Spinal cord (tissue), 10 donors: ENCODE results near the gene GTF2E1. TPM values are rescaled to one million over a fixed set of nuclear protein-coding genes. Genes with fewer than 3 reads are reported as not detected.
"Not testable (repeated sequence)": the region's sequence is repeated elsewhere in the genome, so short reads cannot be mapped to it uniquely, and the experiment has no call there.

Experiments
- DNase-seq, 6 donors: peaks; one replicate each; pipeline versions ENCODE4 v3.0.0 to v3.0.0-alpha.2; 2013 to 2015; ENCODE audit warnings: low spot score in 6 of 6, low read depth in 4 of 6
- H3K27ac ChIP-seq: one replicate; pipeline ENCODE4 v1.5.1; 2013; ENCODE audit warnings: low read depth, low read length, control low read depth
- H3K27me3 ChIP-seq: one replicate; pipeline ENCODE4 v1.6.1; 2013; ENCODE audit warnings: low read length; ENCODE audit not compliant: control insufficient read depth, insufficient read depth
- H3K36me3 ChIP-seq: one replicate; pipeline ENCODE4 v1.6.1; 2013; ENCODE audit warnings: low read length; ENCODE audit not compliant: control insufficient read depth, insufficient read depth
- H3K4me1 ChIP-seq: one replicate; pipeline ENCODE4 v1.6.1; 2013; ENCODE audit warnings: low read length; ENCODE audit not compliant: control insufficient read depth, insufficient read depth
- H3K4me3 ChIP-seq: one replicate; pipeline ENCODE4 v1.5.1; 2013; ENCODE audit warnings: low read depth, low read length, control low read depth
- H3K9me3 ChIP-seq: one replicate; pipeline ENCODE4 v1.6.1; 2013; ENCODE audit warnings: low read length; ENCODE audit not compliant: control insufficient read depth, insufficient read depth
- WGBS: methylation state at CpG from one replicate; pipeline ENCODE4 v1.1.5; 2013; ENCODE audit warnings: missing lambda C conversion rate; ENCODE audit not compliant: insufficient coverage; 5-methylcytosine and 5-hydroxymethylcytosine counted together
- long read RNA-seq, 4 donors: transcript quantifications; one replicate each; lab custom pipeline, GENCODE V29; 2026
- polyA plus RNA-seq, 2 donors: library from polyadenylated mRNA; unstranded; fragments of 120-200 nt; gene quantifications; one replicate each; pipeline ENCODE4 v1.2.1, GENCODE V29; 2013; ENCODE audit not compliant: insufficient read length in 2 of 2
- total RNA-seq, 2 donors: library from RNA; depleted of rRNA in 1 of 2; stranded (reverse); fragments of 120-200 nt in 1 of 2; fragments of >200 nt in 1 of 2; gene quantifications; one replicate each; pipeline versions ENCODE4 v1.2.3 to v1.2.4, GENCODE V29; 2013 to 2014
- donor health status: healthy.

Gene GTF2E1
- total RNA-seq (10 to 100 TPM; 15.4 to 17.9 TPM), polyA plus RNA-seq (10 to 100 TPM in 1 of 2 donors, 1 to 10 TPM in 1; 9.9 to 11.0 TPM)
- long read RNA-seq, donor 1, partial matches to known transcripts = 0 of 1 reads
- long read RNA-seq, donor 1, other reads (novel, unspliced or antisense) = 0 of 1 reads
- long read RNA-seq, donor 2, partial matches to known transcripts = 0 of 1 reads
- long read RNA-seq, donor 2, other reads (novel, unspliced or antisense) = 0 of 1 reads
- long read RNA-seq, donor 3, partial matches to known transcripts = 0 of 2 reads
- long read RNA-seq, donor 3, other reads (novel, unspliced or antisense) = 0 of 2 reads
- long read RNA-seq, donor 4, partial matches to known transcripts = 9 of 10 reads
- long read RNA-seq, donor 4, other reads (novel, unspliced or antisense) = 0 of 10 reads

- 0% methylated on average over 36 of the region's 39 CpGs for WGBS
- Histone ChIP-seq H3K36me3 (peaks cover 4% of the 10 kb centered on the region), H3K4me1 (peaks cover 5% of the 10 kb centered on the region), H3K27ac (peak within 1 kb of the TSS; percentile 97), H3K4me3 (peak within 1 kb of the TSS; percentile 97), H3K27me3 (no peaks in the 10 kb centered on the region), H3K9me3 (peaks cover 2% of the 10 kb centered on the region)
- peak; percentile 99 to 100 (median 100) for DNase-seq
Observed at GRCh38 chr3:120742198-120742848, at the start of gene GTF2E1, which contains the start of gene RABL3. Gene GTF2E1, plus strand, starts transcription at chr3:120742744. Its CDS starts 7,809 bp downstream, at chr3:120750553. Gene RABL3, minus strand, starts transcription at chr3:120742516. Its CDS starts 9 bp downstream, at chr3:120742507.

- Histone ChIP-seq H3K9me3 (no peaks in the 10 kb centered on the region), H3K4me3 (no peak overlapping the region), H3K27ac (no peak overlapping the region), H3K36me3 (no peaks in the 10 kb centered on the region), H3K27me3 (no peaks in the 10 kb centered on the region), H3K4me1 (no peaks in the 10 kb centered on the region)
- DNase-seq = no peak
- no CpG with 5 or more reads among the region's 1 CpG for WGBS
Observed at GRCh38 chr3:120693439-120694171, 48.9 kb upstream of the GTF2E1 start.

- no peaks in the 10 kb centered on the region for H3K36me3 ChIP-seq
- H3K27ac ChIP-seq = no peak overlapping the region
- no peaks in the 10 kb centered on the region for H3K4me1 ChIP-seq
- no peaks in the 10 kb centered on the region for H3K27me3 ChIP-seq
- no peak overlapping the region for H3K4me3 ChIP-seq
- DNase-seq = no peak
- WGBS = no CpG with 5 or more reads among the region's 3 CpGs
- H3K9me3 ChIP-seq = peaks cover 2% of the 10 kb centered on the region
Observed at GRCh38 chr3:120699333-120699732, 43.2 kb upstream of the GTF2E1 start.

GRCh38 chr3:120705884-120706582 lies 36.5 kb upstream of the GTF2E1 start:
- H3K27me3 ChIP-seq = no peaks in the 10 kb centered on the region
- DNase-seq = no peak
- WGBS = 71% methylated on average over 1 of the region's 5 CpGs
- H3K4me3 ChIP-seq = no peak overlapping the region
- no peak overlapping the region for H3K27ac ChIP-seq
- peaks cover 2% of the 10 kb centered on the region for H3K9me3 ChIP-seq
- H3K4me1 ChIP-seq = no peaks in the 10 kb centered on the region
- no peaks in the 10 kb centered on the region for H3K36me3 ChIP-seq

- Histone ChIP-seq H3K27ac (no peak overlapping the region), H3K4me3 (no peak overlapping the region), H3K9me3 (peaks cover 2% of the 10 kb centered on the region), H3K27me3 (no peaks in the 10 kb centered on the region), H3K36me3 (no peaks in the 10 kb centered on the region), H3K4me1 (no peaks in the 10 kb centered on the region)
- no peak for DNase-seq
Observed at GRCh38 chr3:120706950-120707349, 35.6 kb upstream of the GTF2E1 start.

GRCh38 chr3:120708408-120708807 lies 34.1 kb upstream of the GTF2E1 start:
- Histone ChIP-seq H3K4me3 (no peak overlapping the region), H3K4me1 (no peaks in the 10 kb centered on the region), H3K27ac (no peak overlapping the region), H3K27me3 (no peaks in the 10 kb centered on the region), H3K36me3 (no peaks in the 10 kb centered on the region), H3K9me3 (no peaks in the 10 kb centered on the region)
- DNase-seq = no peak

- Histone ChIP-seq H3K27me3 (no peaks in the 10 kb centered on the region), H3K36me3 (no peaks in the 10 kb centered on the region), H3K4me3 (no peak overlapping the region), H3K27ac (no peak overlapping the region), H3K9me3 (no peaks in the 10 kb centered on the region), H3K4me1 (no peaks in the 10 kb centered on the region)
- DNase-seq = peak in 1 of 6 donors; percentile 56
- 94% methylated on average over 1 of the region's 1 CpG for WGBS
Observed at GRCh38 chr3:120710369-120710768, 32.2 kb upstream of the GTF2E1 start.

- no peaks in the 10 kb centered on the region for H3K9me3 ChIP-seq
- H3K36me3 ChIP-seq = no peaks in the 10 kb centered on the region
- DNase-seq = no peak
- no peak overlapping the region for H3K4me3 ChIP-seq
- no peaks in the 10 kb centered on the region for H3K4me1 ChIP-seq
- H3K27me3 ChIP-seq = no peaks in the 10 kb centered on the region
- no peak overlapping the region for H3K27ac ChIP-seq
Observed at GRCh38 chr3:120713262-120713661, 29.3 kb upstream of the GTF2E1 start.

GRCh38 chr3:120719167-120719834 lies 23.2 kb upstream of the GTF2E1 start:
- not testable (repeated sequence) for H3K4me3 ChIP-seq, DNase-seq, H3K9me3 ChIP-seq, H3K27ac ChIP-seq, H3K27me3 ChIP-seq, H3K36me3 ChIP-seq, H3K4me1 ChIP-seq
- 61% methylated on average over 20 of the region's 20 CpGs for WGBS
